NCI-H524 (cell line): ENCODE measurements around the gene RDX.
"Not testable (repeated sequence)": the region's sequence is repeated elsewhere in the genome, so short reads cannot be mapped to it uniquely, and the experiment has no call there.

Experiments
- DNase-seq, 2 experiments: peaks; one replicate each; lab custom pipeline; 2025; lab: John Stamatoyannopoulos, UW

Gene RDX

DNA sequence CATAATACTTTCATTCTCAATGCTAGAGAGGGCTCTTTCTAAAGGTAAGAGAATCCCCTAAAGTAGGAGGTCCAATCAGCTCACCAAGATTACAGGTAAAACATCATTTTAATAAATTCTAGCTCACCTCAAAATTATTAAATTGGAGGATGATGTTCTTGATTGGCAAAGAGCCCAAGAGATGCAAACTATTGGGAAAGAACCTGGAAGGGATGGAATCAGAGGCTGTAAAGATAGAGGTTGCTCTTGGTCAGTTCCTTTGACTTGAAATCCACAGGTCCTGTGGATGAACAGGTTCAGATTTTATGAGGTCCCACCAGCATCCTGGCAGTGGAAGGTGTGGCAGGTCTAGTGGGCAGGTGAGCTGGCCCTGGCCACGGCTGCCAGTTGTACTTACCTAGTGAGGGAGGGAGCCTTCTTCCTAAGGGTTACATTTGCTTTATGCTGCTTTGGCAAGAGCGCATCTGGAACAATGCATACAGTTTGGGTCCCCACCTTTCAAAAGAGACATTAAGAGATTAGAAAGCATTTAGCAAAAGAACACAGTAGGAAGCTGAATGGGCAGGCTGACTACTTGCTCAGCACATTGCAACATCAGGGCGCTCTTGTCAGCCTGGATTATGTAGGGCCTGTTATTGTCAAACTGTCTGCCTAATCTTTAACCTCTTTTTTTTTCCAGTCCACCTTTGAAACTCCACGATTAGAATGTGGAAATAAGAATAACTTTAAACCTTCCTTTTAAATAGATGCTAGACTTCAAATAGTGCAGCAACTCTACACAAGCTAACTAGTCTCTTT lies 97.0 kb downstream of the RDX start:
- DNase-seq = no peak

DNA sequence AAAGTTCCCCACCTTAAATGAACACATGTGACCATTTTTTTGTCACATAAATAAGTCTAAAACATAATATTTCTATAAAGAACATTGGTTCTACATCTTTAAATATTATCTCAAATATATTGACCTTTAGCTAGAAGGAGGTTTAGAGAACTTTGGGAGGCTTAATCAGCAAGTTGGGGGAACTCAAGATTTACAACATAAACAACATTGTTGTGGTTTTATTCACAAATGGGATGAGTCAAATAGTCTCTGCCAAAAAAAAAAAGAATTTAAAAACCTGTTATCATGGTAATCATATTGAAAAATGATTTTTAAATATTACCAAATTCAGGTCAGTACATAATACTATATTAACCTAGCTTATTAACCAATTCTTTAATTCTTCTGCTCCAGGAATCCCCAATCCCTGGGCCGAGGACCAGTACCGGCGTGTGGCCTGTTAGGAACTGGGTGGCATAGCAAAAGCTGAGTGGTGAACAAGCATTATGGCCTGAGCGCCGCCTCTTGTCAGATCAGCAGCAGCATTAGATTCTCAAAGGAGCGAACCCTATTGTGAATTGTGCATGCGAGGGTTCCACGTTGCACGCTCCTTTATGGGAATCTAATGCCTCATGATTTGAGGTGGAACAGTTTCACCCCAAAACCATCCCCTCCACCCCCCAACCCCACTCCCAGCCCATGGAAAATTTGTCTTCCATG lies 98.2 kb downstream of the RDX start:
- no peak for DNase-seq

- no peak for DNase-seq
These were observed 99.5 kb downstream of the RDX start for GRCh38 chr11:110196884-110197420.

GRCh38 chr11:110196241-110196754 lies 100.1 kb downstream of the RDX start:
- no peak for DNase-seq

- not testable (repeated sequence) for DNase-seq
These were observed 102.1 kb downstream of the RDX start for GRCh38 chr11:110194211-110194766.

- not testable (repeated sequence) for DNase-seq
These were observed 103.7 kb downstream of the RDX start for GRCh38 chr11:110192604-110193282.

- DNase-seq = no peak
These were observed 105.5 kb downstream of the RDX start for GRCh38 chr11:110190885-110191284.

DNA sequence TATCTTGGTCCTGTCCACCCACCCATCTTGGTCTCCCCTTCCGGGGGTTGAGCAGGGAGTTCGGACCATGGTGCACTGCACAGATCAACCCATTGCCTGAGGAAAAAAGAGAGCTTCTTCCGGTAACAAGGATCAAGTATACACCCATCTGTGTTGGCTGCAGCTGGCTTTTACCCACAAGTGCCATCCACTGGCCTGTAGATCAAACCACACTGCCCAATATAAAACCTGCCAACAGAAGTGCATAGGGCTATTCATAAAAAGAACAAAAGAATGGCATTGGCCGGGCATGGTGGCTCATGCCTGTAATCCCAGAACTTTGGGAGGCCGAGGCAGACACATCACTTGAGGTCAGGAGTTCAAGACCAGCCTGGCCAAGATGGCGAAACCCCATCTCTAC lies 108.7 kb downstream of the RDX start:
- no peak for DNase-seq

DNA sequence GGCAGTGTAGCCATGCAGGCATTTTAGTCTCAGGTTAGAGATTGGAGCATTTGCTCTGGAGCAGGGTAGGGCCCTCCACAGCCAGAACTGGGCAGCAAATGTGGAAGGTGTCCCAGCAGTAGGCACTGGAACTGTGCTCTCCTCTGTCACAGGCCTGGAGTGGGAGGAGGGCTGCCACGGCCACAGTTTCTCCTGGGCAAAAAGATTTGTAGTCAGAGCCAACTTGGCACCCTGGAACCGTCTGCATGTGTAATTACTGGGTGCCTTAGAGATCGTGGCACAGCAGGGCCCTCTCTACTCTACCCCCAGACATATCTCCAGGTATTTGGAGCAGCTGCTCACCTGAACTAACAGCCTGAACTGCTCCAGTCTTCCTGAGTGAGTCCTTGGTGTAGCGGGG lies 109.5 kb downstream of the RDX start:
- no peak for DNase-seq

- DNase-seq = no peak
These were observed 110.0 kb downstream of the RDX start for GRCh38 chr11:110186456-110186855.

DNA sequence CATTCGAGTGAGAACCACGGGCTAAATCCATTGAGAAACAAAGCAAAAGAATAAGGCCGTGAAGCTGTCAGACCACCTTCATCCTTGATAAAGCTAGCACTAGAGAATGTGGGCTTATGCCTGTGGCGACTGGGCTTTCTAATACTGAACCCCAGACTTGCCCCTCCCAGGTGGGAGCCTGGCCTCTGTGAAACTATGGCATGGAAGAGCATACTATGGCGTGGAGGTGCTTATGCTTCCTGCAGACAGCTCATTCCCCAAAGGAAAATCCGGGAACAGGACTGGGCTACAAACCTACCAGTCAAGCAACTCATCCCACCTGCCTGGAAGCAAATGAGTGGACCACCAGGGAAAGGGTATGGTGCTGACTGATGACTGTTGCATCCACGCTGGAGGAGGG lies 110.8 kb downstream of the RDX start:
- no peak for DNase-seq

GRCh38 chr11:110185121-110185591 lies 111.3 kb downstream of the RDX start:
- no peak for DNase-seq

DNA sequence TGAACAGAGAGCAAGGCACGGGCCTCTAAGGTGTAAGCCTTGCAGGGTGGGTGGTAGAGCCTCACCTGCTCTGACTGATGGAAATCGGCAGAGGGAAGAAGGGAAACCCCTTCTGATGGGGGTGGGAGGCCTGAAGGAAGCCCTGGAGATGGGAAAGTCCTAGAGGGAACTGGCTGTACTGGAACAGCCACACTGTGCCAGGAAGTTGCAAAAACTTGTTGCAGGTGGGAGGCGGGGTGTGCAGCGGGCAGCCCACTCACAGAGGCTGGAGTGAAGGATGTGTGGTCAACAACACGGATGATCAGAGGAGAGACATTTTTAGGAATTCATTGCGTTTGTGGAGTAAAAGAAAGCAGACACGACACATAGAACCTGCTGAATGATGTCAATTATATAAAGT lies 112.0 kb downstream of the RDX start:
- DNase-seq = no peak

- no peak for DNase-seq
These were observed 113.5 kb downstream of the RDX start for GRCh38 chr11:110182886-110183285.

DNA sequence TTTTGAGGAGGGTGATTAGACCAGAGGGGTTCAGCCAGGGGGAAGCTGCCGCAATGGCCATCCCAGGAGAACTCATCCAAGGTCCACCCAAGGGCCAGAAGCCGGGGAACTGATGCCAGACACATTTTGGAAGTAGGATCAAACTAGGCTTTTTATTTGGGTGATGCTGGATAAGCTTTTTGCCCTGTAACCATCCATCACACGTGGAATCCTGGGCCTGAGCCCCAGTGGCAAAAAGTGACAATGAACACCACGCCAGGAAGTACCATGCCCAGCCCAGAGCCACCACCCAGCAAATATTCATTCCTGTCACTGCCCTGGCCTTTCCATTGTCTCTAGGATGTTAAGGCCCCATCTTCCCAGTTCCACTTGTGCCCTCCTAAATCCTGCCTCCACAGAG lies 117.3 kb downstream of the RDX start:
- no peak for DNase-seq

GRCh38 chr11:110177086-110177456 lies 119.3 kb downstream of the RDX start:
- no peak for DNase-seq

- no peak for DNase-seq
These were observed 119.9 kb downstream of the RDX start for GRCh38 chr11:110176366-110177085.

DNA sequence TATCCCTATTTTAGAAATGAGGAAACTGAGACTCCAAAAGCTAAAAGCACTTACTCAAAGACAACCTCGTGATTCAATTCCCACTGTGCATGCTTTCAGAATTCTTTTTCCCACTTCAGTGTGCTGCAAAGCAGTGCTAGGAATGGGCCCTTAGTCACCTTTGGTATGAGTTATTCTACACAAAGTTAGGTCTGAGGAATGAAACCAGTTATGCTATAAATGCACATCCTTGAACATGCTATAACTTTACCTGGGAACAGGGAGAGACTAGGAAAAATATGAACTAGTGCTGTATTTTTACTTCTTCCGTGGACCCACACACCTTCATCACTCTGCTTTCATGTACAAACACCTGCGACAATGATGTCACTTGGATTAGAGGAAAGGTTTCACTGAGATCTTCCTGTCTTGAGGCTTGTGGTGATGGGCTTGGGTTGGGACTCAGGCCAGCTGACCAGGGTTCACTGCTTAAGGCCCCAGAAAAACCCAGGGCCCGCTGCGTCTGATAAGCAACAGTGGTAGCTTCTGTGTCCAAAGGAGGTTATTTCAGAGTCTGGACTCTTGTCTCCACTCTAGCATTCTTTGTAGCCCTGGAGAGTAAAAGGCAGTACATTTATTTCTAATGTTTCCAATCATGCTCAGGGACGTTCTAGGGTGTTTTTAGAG lies 121.6 kb downstream of the RDX start:
- DNase-seq = no peak

DNA sequence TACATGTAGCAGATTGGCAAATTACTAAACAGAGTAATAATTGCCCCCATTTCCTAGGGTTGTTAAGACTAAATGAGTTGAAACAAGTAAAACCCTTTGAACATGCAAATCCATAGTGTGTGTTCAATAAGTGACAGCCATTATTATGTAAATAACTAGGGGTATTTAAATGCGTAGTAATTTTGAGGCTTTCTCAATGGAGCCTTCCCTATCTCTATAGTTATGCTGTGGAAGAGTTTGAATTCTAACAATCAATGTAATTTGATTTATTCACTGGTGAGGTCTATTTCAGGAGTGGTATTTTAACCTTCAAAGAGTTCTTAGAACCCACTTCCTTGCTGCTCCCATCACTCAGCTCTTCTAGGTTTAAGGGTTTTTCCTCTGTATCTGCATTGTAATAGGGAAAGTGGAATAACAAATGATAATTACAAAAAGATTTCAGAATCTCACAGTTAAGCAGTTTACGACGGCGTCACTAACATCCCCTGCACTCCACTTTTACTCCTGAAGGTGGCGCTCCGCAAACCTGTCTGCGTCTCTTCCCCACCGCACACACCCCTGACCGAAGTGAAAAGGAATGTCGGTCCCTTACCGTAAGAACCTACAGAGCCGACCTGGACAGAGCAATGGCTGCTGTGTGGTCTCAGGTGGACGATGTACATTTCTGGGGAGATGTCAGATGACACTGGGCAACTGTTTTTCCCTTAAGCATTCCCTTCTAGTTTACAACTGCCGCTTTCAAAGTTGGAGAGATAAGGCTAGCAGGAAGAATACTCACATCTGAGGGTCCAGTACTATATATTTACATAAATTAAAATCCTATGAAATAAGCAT lies 122.4 kb downstream of the RDX start:
- DNase-seq = peak in 1 of 2 experiments; percentile 7
